Body of pancreas (tissue), 4 donors: Measurements from ENCODE around the gene TOR4A. TPM values are rescaled to one million over a fixed set of nuclear protein-coding genes. Genes with fewer than 3 reads are reported as not detected.

Source experiments
- ATAC-seq: fragments of 150-250 bp; one replicate; pipeline ENCODE4 v1.9.1; 2016
- DNase-seq, 4 donors: peaks; one replicate each; pipeline ENCODE4 v3.0.0-alpha.2; 2019
- H3K27ac ChIP-seq, 4 donors: fragments of 200-600 bp; sonication (generic); 1 replicate in 3 of 4; 2 replicates in 1 of 4; pipeline versions ENCODE4 v1.5.1 to v1.6.1; 2016 to 2019; ENCODE audit warnings: mild to moderate bottlenecking in 1 of 4, mixed read lengths in 1 of 4, moderate library complexity in 1 of 4
- H3K27me3 ChIP-seq, 2 donors: fragments of 200-600 bp; sonication (generic); one replicate each; pipeline ENCODE4 v1.6.0; 2016; ENCODE audit warnings: mild to moderate bottlenecking in 1 of 2
- H3K36me3 ChIP-seq, 2 donors: fragments of 200-600 bp; sonication (generic); replicated peaks in 1 of 2; 2 replicates each; pipeline ENCODE4 v1.5.1; 2016; ENCODE audit warnings: low read depth in 2 of 2; ENCODE audit not compliant: insufficient read depth in 1 of 2
- H3K4me1 ChIP-seq: fragments of 200-600 bp; sonication (generic); one replicate; pipeline ENCODE4 v1.6.0; 2016
- H3K4me3 ChIP-seq, 2 donors: fragments of 200-600 bp; sonication (generic); 1 replicate in 1 of 2; 2 replicates in 1 of 2; pipeline ENCODE4 v1.5.1; 2016 to 2019
- H3K9me3 ChIP-seq, 3 donors: fragments of 200-600 bp; sonication (generic); 1 replicate in 2 of 3; 2 replicates in 1 of 3; pipeline ENCODE4 v1.5.1; 2016
- POLR2A ChIP-seq, 3 donors: fragments of 450-650 bp; IDR thresholded peaks; one replicate each; pipeline ENCODE4 v1.6.1; 2016; ENCODE audit warnings: antibody characterized with exemption in 3 of 3, mild to moderate bottlenecking in 2 of 3
- WGBS, 2 donors: methylation state at CpG; one replicate each; pipeline ENCODE4 v1.1.5; 2017; 5-methylcytosine and 5-hydroxymethylcytosine counted together
- intact Hi-C: fragments of 100-400 bp; cut with DNase I; formaldehyde crosslinking; loops from one replicate; pipeline ENCODE4 v1.15.1; 2023
- total RNA-seq, 2 donors: library from RNA; depleted of rRNA; stranded (reverse); fragments of >200 nt; gene quantifications; one replicate each; pipeline ENCODE4 v1.1.0, GENCODE V29; 2016
- TF ChIP-seq, protein P1 (sequence below), 7 experiments: fragments of 450-650 bp in 4 of 7; fragments of 200-600 bp in 3 of 7; sonication (generic) in 3 of 7; IDR thresholded peaks; one replicate each; pipeline ENCODE4 v1.5.1; 2016 to 2019; ENCODE audit warnings: antibody characterized with exemption in 7 of 7

The TOR4A gene
- total RNA-seq, 2 donors from 2014 or later = 9.9 to 12.2 TPM

GRCh38 chr9:137278721-137279711, 1.5 kb downstream of the TOR4A start:
- TF ChIP-seq, protein P1, sequence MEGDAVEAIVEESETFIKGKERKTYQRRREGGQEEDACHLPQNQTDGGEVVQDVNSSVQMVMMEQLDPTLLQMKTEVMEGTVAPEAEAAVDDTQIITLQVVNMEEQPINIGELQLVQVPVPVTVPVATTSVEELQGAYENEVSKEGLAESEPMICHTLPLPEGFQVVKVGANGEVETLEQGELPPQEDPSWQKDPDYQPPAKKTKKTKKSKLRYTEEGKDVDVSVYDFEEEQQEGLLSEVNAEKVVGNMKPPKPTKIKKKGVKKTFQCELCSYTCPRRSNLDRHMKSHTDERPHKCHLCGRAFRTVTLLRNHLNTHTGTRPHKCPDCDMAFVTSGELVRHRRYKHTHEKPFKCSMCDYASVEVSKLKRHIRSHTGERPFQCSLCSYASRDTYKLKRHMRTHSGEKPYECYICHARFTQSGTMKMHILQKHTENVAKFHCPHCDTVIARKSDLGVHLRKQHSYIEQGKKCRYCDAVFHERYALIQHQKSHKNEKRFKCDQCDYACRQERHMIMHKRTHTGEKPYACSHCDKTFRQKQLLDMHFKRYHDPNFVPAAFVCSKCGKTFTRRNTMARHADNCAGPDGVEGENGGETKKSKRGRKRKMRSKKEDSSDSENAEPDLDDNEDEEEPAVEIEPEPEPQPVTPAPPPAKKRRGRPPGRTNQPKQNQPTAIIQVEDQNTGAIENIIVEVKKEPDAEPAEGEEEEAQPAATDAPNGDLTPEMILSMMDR (IDR thresholded peaks at IDR 0.05) = no peak
- TF ChIP-seq POLR2A (IDR thresholded peaks at IDR 0.05) = no peak
- Histone ChIP-seq H3K27me3 (no peaks in the 10 kb centered on the region), H3K4me1 (peaks cover 26% of the 10 kb centered on the region), H3K4me3 (no peak overlapping the region), H3K9me3 (no peaks in the 10 kb centered on the region), H3K36me3 (no peaks in the 10 kb centered on the region), H3K27ac (no peak overlapping the region)
- WGBS, 2 donors = 88 to 92% methylated on average over 92 to 111 of the region's 139 CpGs
- intact Hi-C loops = no loop called here
- no peak for DNase-seq
- no peak for ATAC-seq

GRCh38 chr9:137279741-137280473, 2.4 kb downstream of the TOR4A start:
- DNase-seq (no peak), ATAC-seq (no peak)
- WGBS, 2 donors = 84 to 89% methylated on average over 24 to 32 of the region's 41 CpGs
- H3K36me3 ChIP-seq = no peaks in the 10 kb centered on the region
- peaks cover 17% of the 10 kb centered on the region for H3K4me1 ChIP-seq
- no peaks in the 10 kb centered on the region for H3K27me3 ChIP-seq
- H3K27ac ChIP-seq = no peak overlapping the region
- TF ChIP-seq, protein P1 (IDR thresholded peaks at IDR 0.05) = no peak
- no peak for TF ChIP-seq POLR2A (IDR thresholded peaks at IDR 0.05)
- intact Hi-C loops = loop anchor here (5.0 to 10.0 kb wide), 3 partner anchors 127 to 245 kb away; partner anchors contain the start of gene ENTPD8
- H3K9me3 ChIP-seq = no peaks in the 10 kb centered on the region
- no peak overlapping the region for H3K4me3 ChIP-seq

GRCh38 chr9:137280474-137281344, 3.2 kb downstream of the TOR4A start:
- Histone ChIP-seq H3K4me3 (no peak overlapping the region), H3K9me3 (no peaks in the 10 kb centered on the region), H3K27ac (no peak overlapping the region), H3K36me3 (no peaks in the 10 kb centered on the region), H3K4me1 (peaks cover 14% of the 10 kb centered on the region), H3K27me3 (no peaks in the 10 kb centered on the region)
- ATAC-seq (no peak), DNase-seq (peak in 1 of 4 donors; percentile 13)
- WGBS, 2 donors = 55 to 81% methylated on average over 42 to 77 of the region's 85 CpGs
- intact Hi-C loops = loop anchor here (5.0 to 10.0 kb wide), 3 partner anchors 127 to 244 kb away; partner anchors contain the start of gene ENTPD8
- TF ChIP-seq POLR2A (IDR thresholded peaks at IDR 0.05) = no peak
- TF ChIP-seq, protein P1 (IDR thresholded peaks at IDR 0.05) = peak in 2 of 7 experiments; percentile 11 to 17

GRCh38 chr9:137281345-137282116, 4.0 kb downstream of the TOR4A start:
- no peaks in the 10 kb centered on the region for H3K9me3 ChIP-seq
- TF ChIP-seq, protein P1 (IDR thresholded peaks at IDR 0.05) = no peak
- TF ChIP-seq POLR2A (IDR thresholded peaks at IDR 0.05) = no peak
- no peak overlapping the region for H3K27ac ChIP-seq
- intact Hi-C loops = loop anchor here (5.0 to 10.0 kb wide), 3 partner anchors 126 to 243 kb away; partner anchors contain the start of gene ENTPD8
- WGBS, 2 donors = 78 to 84% methylated on average over 7 to 23 of the region's 39 CpGs
- DNase-seq = no peak
- H3K4me3 ChIP-seq = no peak overlapping the region
- H3K4me1 ChIP-seq = peaks cover 8% of the 10 kb centered on the region
- no peak for ATAC-seq
- no peaks in the 10 kb centered on the region for H3K36me3 ChIP-seq
- H3K27me3 ChIP-seq = no peaks in the 10 kb centered on the region
